NOMO-1 (cell line): ENCODE results near the gene HOXB9.

Source experiments
- DNase-seq, 2 experiments: peaks; one replicate each; lab custom pipeline; 2025; ENCODE audit not compliant: unreplicated experiment in 2 of 2; lab: John Stamatoyannopoulos, UW

The HOXB9 gene

GRCh38 chr17:48571826-48572417, 54.2 kb downstream of the HOXB9 start:
- DNase-seq = no peak
